Fibroblast of villous mesenchyme (primary cell): ENCODE measurements around the gene RERE. TPM values are rescaled to one million over a fixed set of nuclear protein-coding genes. Genes with fewer than 3 reads are reported as not detected.
A peak's percentile ranks its signal among the peaks of the same experiment; 100 is the strongest.

Source experiments
- DNase-seq: peaks from one replicate; pipeline ENCODE4 v3.0.0-alpha.2; 2010; ENCODE audit warnings: low read depth
- H3K4me3 ChIP-seq: 2 replicates; pipeline ENCODE4 v1.5.1; 2011; ENCODE audit warnings: low read depth, mild to moderate bottlenecking, low read length
- total RNA-seq: library from RNA; depleted of rRNA; stranded (reverse); fragments of >200 nt; gene quantifications from 2 replicates; pipeline ENCODE4 v1.2.3, GENCODE V29; 2012
- TF ChIP-seq, protein P1 (sequence below): IDR thresholded peaks from 2 replicates; pipeline ENCODE4 v1.5.1; 2012; ENCODE audit warnings: low read depth, mild to moderate bottlenecking, low read length; ENCODE audit not compliant: insufficient read depth

The RERE gene
- total RNA-seq, 1 donor, result 51.4 TPM

GRCh38 chr1:8348047-8348776, 469.2 kb downstream of the RERE start:
- H3K4me3 ChIP-seq, result no peak overlapping the region
- TF ChIP-seq, protein P1, sequence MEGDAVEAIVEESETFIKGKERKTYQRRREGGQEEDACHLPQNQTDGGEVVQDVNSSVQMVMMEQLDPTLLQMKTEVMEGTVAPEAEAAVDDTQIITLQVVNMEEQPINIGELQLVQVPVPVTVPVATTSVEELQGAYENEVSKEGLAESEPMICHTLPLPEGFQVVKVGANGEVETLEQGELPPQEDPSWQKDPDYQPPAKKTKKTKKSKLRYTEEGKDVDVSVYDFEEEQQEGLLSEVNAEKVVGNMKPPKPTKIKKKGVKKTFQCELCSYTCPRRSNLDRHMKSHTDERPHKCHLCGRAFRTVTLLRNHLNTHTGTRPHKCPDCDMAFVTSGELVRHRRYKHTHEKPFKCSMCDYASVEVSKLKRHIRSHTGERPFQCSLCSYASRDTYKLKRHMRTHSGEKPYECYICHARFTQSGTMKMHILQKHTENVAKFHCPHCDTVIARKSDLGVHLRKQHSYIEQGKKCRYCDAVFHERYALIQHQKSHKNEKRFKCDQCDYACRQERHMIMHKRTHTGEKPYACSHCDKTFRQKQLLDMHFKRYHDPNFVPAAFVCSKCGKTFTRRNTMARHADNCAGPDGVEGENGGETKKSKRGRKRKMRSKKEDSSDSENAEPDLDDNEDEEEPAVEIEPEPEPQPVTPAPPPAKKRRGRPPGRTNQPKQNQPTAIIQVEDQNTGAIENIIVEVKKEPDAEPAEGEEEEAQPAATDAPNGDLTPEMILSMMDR, result no peak
- no peak for DNase-seq

DNA sequence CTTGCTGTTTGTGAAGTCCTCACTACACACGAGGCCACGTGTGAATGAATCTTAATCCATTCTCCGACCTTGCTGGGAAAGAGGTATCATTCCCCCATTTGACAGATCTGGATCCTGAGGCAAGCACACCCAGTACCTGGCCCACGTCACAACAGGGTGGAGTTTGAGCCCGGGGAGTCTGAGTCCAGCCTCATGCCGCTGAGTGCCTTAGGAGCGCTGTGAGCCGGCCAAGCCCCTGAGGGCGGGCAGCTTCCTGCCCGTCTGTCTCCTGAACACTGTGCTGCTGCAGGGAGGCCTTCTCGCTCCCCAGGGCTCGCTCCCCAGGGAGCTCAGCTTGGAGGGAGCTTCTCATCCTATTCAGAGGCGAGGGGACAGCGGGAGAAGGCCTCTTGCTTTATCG, 469.8 kb downstream of the RERE start:
- H3K4me3 ChIP-seq, result no peak overlapping the region
- TF ChIP-seq, protein P1, result no peak
- no peak for DNase-seq

DNA sequence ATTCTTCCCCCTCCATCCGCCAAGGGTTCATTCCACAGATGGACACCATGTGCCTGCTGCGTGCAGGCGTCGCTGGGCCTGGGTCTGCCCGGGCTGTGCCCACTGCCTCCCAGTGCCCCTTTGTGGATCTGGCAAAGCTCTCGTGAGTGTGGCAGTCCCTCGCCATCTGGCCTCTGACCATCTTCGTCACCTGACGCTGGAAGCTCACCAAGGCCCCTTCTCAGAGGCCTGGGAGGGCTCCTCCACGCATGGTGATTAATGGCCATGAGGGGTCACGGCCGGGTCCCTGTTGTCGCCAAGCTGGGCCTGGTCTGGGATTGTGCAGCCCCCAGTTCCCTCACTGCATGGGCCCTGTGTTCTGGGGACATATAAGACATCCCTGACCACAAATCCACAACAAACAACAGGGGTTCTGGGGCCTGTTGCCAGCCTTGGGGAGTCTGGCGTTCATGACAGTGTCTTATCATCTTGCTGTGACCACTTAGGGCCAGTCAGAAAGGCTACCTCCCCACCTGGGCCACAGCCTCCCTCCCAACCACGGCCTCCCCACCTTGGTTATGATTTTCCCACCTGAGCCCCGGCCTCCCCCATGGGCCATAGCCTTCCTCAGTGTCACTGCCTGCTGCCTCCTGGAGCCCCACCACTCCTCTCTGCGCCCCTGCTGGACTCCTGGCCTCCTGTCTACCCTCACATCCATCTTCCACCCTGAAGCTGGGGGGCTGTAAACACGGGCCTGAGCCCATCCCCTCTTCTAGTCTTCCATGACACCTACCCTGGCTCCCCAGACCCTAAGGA, 471.6 kb downstream of the RERE start:
- DNase-seq, result no peak
- no peak overlapping the region for H3K4me3 ChIP-seq
- TF ChIP-seq, protein P1, result no peak

DNA sequence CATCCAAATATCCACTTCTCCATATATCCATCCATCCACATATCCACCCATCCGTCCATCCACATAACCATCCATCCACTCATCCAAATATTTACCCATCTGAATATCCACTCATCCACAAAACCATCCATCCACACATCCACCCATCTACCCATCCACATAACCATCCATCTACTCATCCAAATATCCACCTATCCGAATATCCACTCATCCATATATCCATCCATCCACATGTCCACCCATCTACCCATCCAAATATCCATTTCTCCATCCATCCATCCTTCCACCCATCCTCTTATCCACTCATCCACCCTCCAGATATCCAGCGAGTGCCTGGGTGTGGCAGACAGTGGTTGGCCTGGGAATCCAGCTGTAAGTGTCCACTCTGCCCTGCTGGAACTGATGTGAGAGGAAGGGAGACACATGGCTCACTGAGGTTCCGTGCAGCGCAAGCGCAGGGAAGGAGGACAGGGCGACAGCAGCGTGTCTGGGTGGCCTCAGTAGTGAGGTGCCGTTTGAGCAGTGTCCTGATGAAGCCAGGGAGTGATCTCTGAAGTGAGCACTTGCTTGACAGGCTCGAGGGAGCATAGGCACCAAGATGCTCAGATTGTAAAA, 472.4 kb downstream of the RERE start:
- DNase-seq, result no peak
- TF ChIP-seq, protein P1, result no peak
- no peak overlapping the region for H3K4me3 ChIP-seq

GRCh38 chr1:8343464-8344001, 473.9 kb downstream of the RERE start:
- TF ChIP-seq, protein P1, result no peak
- DNase-seq, result peak; percentile 98
- peak overlapping the region; percentile 14 for H3K4me3 ChIP-seq

GRCh38 chr1:8343044-8343443, 474.4 kb downstream of the RERE start:
- TF ChIP-seq, protein P1, result no peak
- H3K4me3 ChIP-seq, result no peak overlapping the region
- no peak for DNase-seq
